Activated naive CD4-positive, alpha-beta T cell treated with anti-CD3 and anti-CD28 coated beads for 36 hours (primary cell): ENCODE measurements around the gene UBE2L3. TPM values are rescaled to one million over a fixed set of nuclear protein-coding genes. Genes with fewer than 3 reads are reported as not detected.

Source experiments
- CTCF ChIA-PET: fragments of 350-600 bp; sonication (Branson Sonifier 250); formaldehyde crosslinking; loops from one replicate; lab custom pipeline; 2021; ENCODE audit warnings: antibody characterized with exemption; lab: Charles Lee
- DNase-seq: peaks from one replicate; pipeline ENCODE4 v3.0.0-alpha.2; 2020
- H3K27ac Mint-ChIP-seq: one replicate; pipeline ENCODE4 v1.8.0; 2021; ENCODE audit warnings: mild to moderate bottlenecking, mixed read lengths
- H3K27me3 Mint-ChIP-seq: one replicate; pipeline ENCODE4 v1.8.0; 2021; ENCODE audit warnings: low read depth, mixed read lengths
- H3K36me3 Mint-ChIP-seq: one replicate; pipeline ENCODE4 v1.8.0; 2021; ENCODE audit warnings: low read depth, mixed read lengths
- H3K4me1 Mint-ChIP-seq: one replicate; pipeline ENCODE4 v1.8.0; 2021; ENCODE audit warnings: low read depth, mixed read lengths
- H3K4me3 Mint-ChIP-seq: one replicate; pipeline ENCODE4 v1.8.0; 2021; ENCODE audit warnings: mild to moderate bottlenecking, moderate library complexity, mixed read lengths
- H3K9me3 Mint-ChIP-seq: one replicate; pipeline ENCODE4 v1.8.0; 2021; ENCODE audit warnings: mixed read lengths
- intact Hi-C: fragments of 100-400 bp; cut with micrococcal nuclease; formaldehyde crosslinking; loops from one replicate; pipeline ENCODE4 v1.15.1; 2023
- total RNA-seq, 2 experiments: library from RNA; stranded (reverse); gene quantifications; one replicate each; pipeline ENCODE4 v1.2.3, GENCODE V29; 2021

The UBE2L3 gene
- total RNA-seq, 2 experiments from 2014 or later, result 49.1 to 50.1 TPM

DNA sequence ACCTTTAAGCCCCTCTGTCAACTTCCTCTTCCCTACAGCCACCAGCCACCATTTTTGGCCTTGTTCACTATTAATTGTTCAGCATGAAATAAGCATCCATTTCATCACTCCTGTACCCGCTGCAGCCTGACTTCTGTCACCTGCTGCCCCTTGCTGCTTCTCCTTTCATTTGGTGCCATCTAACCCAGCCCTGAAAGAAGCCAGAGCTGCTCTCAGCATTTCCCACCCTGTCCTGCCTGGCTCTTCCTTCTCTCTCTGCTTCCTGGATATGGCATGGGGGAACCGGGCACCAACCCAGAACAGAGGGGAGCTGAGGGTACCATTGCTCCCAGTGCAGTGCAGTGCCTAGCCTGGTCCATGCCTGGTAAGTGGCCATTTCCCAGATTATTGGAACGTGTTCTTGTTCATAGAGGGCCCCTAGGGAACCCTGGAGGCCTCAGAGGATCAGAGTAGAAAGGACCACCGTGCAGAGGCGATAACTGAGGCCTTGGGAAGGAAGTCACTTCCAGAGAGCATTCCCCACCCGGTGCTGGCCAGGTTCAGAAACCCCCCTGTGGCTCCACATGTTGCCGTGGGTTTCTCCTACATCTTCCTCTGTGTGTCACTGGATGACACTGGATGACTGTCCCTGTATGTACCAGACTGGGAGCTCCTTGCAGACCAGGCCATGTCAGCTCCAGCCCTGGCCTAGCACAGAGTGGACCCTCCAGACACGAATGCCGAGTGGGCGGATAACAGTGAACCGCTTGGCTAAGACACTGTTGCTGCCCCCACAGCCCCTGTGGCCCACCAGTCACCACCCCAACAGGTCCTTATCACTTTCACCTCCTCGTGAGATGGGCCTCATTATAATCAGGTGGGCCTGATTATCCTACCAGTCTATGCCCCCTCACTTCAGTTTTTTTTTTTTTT lies 57.6 kb downstream of the UBE2L3 start:
- intact Hi-C loops, result no loop called here
- no peak overlapping the region for H3K4me3 Mint-ChIP-seq
- no peaks in the 10 kb centered on the region for H3K27me3 Mint-ChIP-seq
- H3K9me3 Mint-ChIP-seq, result no peaks in the 10 kb centered on the region
- H3K4me1 Mint-ChIP-seq, result peaks cover 29% of the 10 kb centered on the region
- DNase-seq, result no peak
- CTCF ChIA-PET, result interaction anchor here (0.6 to 13.9 kb wide), 5 partner anchors 13 to 67 kb away, joined by 3 to 208 read pairs (median 3); partner anchors contain the start of gene SDF2L1
- peaks cover 20% of the 10 kb centered on the region for H3K36me3 Mint-ChIP-seq
- H3K27ac Mint-ChIP-seq, result peak overlapping the region; percentile 82

DNA sequence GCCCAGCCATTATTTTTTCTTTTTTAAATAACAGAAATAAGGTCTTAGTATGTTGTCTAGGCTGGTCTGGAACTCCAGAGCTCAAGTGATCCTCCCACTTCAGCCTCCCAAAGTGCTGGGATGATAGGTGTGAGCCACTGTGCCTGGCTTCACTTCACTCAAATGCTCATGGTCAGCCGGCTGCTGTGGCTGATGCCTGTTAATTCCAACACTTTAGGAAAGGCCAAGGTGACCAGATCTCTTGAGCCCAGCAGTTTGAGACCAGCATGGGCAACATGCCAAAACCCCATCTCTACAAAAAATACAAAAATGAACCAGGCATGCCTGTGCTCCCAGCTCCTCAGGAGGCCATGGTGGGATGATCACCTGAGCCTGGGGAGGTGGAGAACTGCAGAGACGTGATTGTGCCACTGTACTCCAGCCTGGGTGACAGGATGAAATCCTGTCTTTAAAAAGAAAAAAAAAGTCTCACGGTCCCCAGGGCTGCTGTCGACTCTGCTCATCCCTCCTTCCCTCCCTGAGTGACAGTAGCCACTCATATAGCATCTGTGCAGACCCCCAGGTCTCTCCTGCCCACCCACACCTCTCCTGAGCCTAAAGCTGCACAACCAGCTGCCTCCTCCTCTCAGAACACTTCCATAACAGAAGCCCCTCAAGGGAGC lies 58.7 kb downstream of the UBE2L3 start:
- Mint-ChIP-seq H3K9me3 (no peaks in the 10 kb centered on the region), H3K4me1 (peaks cover 35% of the 10 kb centered on the region), H3K27me3 (no peaks in the 10 kb centered on the region), H3K4me3 (no peak overlapping the region), H3K36me3 (peaks cover 20% of the 10 kb centered on the region), H3K27ac (peak overlapping the region; percentile 75)
- CTCF ChIA-PET, result interaction anchor here (13.9 kb wide), 1 partner anchor 18 kb away, joined by 208 read pairs; the partner anchor contains the start of gene SDF2L1
- no peak for DNase-seq
- intact Hi-C loops, result no loop called here

DNA sequence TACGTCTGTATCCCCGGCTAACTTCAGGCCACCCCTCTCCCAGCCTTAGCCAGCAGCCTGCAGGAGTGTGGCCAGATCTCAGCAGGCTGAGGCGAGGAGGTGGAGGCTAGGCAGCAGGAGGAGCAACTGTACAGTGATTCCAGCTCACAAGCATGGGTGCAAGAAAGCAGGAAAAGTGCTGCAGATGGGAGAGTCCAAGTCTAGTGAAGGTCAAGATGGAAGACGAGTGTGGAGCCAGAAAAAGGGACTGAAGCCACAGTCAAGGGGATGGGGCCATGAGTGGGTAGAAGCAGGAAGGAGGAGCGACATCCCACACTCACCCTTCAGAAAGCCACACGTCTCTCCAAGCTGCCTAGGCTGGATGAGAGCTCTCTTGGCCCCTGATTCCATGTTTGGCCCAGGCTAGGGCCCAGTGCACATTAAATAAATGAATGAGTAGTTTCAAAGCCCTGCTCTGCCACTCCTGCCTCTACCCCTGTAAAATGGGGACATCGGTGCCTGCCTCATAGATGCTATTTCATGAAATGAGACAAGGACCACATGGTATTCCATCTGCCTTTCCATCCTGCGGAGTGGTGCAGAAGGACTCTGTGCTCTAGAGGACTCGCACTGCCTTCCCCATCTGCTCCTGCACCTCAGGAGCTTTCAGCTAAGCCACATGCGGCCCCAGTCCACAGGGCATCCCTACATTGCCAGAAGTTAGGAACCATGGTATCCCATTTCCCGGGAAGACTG lies 59.4 kb downstream of the UBE2L3 start:
- Mint-ChIP-seq H3K9me3 (no peaks in the 10 kb centered on the region), H3K4me1 (peaks cover 35% of the 10 kb centered on the region), H3K4me3 (peak overlapping the region; percentile 32), H3K36me3 (peaks cover 20% of the 10 kb centered on the region), H3K27ac (peak overlapping the region; percentile 75), H3K27me3 (no peaks in the 10 kb centered on the region)
- intact Hi-C loops, result no loop called here
- CTCF ChIA-PET, result interaction anchor here (13.9 kb wide), 1 partner anchor 17 kb away, joined by 208 read pairs; the partner anchor contains the start of gene SDF2L1
- no peak for DNase-seq

DNA sequence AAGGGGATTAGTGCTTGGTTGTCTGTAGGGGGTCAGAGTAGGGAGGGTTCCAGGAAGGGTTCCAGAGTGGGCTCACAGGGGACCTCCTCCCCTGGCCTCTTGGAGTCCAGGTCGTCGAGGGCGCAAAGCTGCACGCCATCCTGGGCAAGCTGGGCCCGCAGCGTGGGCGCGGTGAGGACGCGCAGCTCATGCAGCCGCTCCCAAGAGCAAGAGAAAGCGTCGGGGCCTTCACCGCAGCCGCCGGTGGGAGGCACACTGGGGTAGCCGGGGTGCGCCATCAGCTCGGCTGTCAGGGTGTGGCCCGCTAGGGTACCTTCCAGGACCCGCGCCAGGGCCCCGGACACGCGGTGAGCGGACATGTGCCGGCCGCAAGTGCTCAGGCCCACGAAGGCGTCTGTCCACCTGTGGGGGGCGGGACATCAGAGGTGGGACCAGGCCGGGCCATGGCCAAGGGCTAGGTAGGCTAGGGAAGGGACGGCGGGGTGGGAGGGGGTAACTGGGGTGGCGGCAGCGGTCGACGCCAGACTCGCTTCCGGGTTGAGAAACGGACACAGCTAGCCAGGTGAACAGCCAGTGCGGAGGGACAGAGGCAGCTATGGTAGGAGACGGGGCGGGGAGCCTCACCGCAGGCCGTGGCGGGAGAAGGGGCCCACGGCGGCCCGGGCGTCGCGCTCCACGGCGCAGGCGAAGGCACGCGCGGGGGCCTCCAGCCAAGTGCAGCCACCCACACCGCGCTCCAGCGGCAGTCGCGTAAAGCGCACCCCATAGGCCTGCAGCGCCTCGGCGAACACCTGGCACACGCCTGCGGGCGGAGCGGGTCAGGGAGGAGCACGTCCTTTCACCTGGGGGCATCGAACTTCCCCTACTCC lies 61.1 kb downstream of the UBE2L3 start:
- Mint-ChIP-seq H3K27me3 (no peaks in the 10 kb centered on the region), H3K9me3 (no peaks in the 10 kb centered on the region), H3K27ac (peak overlapping the region; percentile 92), H3K4me3 (peak overlapping the region; percentile 86), H3K36me3 (peaks cover 20% of the 10 kb centered on the region), H3K4me1 (peaks cover 35% of the 10 kb centered on the region)
- intact Hi-C loops, result loop anchor here (1.0 kb wide), 2 partner anchors 24 to 61 kb away; partner anchors contain the start of gene UBE2L3
- DNase-seq, result no peak
- CTCF ChIA-PET, result interaction anchor here (0.9 to 13.9 kb wide), 13 partner anchors 8 to 143 kb away, joined by 3 to 208 read pairs (median 5); partner anchors contain the start of gene SDF2L1

DNA sequence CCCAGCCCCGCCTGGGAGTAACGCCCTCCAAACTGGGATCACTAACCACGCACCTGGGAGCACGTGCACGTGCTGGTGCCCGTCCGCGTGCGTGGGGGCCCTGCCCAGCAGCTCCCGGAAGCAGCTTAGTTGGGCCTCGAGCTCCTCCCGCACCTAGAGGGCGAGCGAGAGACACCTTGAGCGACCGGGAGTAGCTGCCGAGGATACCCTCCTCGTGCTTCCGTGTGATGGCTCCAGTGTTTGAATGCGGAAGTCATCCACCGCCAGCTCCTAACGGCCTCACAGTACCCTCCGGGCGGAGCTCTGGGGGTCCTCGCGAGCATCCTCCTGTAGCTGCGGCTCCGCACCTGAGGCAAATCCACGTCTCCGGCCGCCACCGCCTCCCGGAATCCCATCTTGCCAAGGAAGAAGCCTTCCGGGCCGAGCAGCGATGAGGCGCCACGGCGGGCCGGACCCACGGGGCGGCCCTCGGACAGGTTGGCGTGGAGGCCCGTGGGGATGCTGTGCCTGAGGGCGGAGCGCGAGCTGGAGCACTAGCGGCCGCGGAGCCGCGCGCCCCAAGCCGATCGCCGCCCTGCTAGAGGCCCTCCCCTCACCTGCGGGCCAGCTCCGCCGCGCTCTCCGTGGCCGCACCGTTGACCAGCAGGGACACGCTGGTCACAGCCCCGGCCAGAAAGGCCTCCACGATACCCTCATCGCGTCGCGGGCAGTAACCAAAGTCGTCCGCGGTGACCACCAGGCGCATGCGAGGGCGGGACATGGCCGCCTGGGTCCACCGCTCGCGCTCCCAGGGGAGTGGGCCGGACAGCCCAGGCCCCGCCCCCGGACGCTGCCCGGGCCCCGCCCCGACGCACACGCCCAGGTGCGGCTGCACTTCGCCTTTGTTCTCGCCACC lies 62.0 kb downstream of the UBE2L3 start, which contains the start of gene YDJC:
YDJC (minus strand) TSS at position 768 of the 895 bp plus-strand sequence; CDS start at position 760, 8 bp downstream.
- Mint-ChIP-seq H3K4me3 (peak within 1 kb of the TSS; percentile 86), H3K27me3 (no peaks in the 10 kb centered on the region), H3K9me3 (no peaks in the 10 kb centered on the region), H3K4me1 (peaks cover 35% of the 10 kb centered on the region), H3K27ac (peak within 1 kb of the TSS; percentile 92), H3K36me3 (peaks cover 20% of the 10 kb centered on the region)
- CTCF ChIA-PET, result interaction anchor here (0.7 to 13.9 kb wide), 13 partner anchors 9 to 142 kb away, joined by 3 to 208 read pairs (median 3); partner anchors contain the start of gene SDF2L1
- intact Hi-C loops, result loop anchor here (1.0 to 2.0 kb wide), 4 partner anchors 23 to 238 kb away; partner anchors contain the start of genes MAPK1, PPIL2 and UBE2L3
- peak; percentile 97 for DNase-seq

- H3K9me3 Mint-ChIP-seq, result no peaks in the 10 kb centered on the region
- H3K4me3 Mint-ChIP-seq, result no peak overlapping the region
- H3K36me3 Mint-ChIP-seq, result peaks cover 20% of the 10 kb centered on the region
- CTCF ChIA-PET, result interaction anchor here (13.9 kb wide), 1 partner anchor 13 kb away, joined by 208 read pairs; the partner anchor contains the start of gene SDF2L1
- DNase-seq, result no peak
- intact Hi-C loops, result loop anchor here (2.0 kb wide), 1 partner anchor 36 kb away; the partner anchor contains the start of gene PPIL2
- peaks cover 29% of the 10 kb centered on the region for H3K4me1 Mint-ChIP-seq
- no peak overlapping the region for H3K27ac Mint-ChIP-seq
- no peaks in the 10 kb centered on the region for H3K27me3 Mint-ChIP-seq
Measured at GRCh38 chr22:21631025-21631424, 63.5 kb downstream of the UBE2L3 start.

DNA sequence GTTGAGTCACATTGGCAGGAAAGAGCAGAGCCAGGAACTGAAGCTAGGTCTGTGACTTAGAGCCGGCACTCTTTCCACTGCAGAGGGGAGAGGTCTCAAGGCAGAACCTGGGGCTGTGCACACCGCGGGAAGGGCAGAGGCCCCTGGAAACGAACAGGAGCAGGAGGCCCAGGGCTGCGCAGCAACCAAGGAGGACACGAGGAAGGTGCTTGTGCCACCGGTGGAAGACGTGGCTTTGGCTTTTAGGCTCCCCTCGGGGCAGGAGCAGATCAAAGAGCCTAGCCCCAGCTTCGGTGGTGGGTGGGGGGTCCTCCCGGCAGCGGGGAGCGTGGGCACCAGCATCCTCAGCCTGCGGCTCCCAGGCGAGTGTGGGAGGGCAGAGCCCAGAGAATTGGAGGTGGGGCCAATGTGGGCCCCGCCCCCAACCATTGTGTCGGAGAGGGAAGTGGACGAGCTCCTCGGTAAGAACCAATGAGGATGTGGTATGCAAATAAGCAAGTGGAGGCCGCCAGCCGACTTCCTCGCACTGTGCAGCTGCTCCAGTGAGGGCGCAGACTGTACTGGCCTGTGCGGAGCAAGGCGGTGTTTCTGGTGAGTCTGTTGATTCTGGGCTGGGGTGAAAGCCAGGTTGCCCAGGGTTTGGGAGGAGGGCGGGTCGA lies 64.9 kb downstream of the UBE2L3 start, which contains the start of gene CCDC116:
CCDC116 (plus strand) TSS at position 524 of the 659 bp plus-strand sequence. CDS start 422 bp downstream, outside the sequence.
- Mint-ChIP-seq H3K4me3 (no peak within 1 kb of the TSS), H3K27me3 (no peaks in the 10 kb centered on the region), H3K4me1 (peaks cover 18% of the 10 kb centered on the region), H3K36me3 (peaks cover 12% of the 10 kb centered on the region), H3K27ac (no peak within 1 kb of the TSS), H3K9me3 (no peaks in the 10 kb centered on the region)
- peak; percentile 24 for DNase-seq
- intact Hi-C loops, result no loop called here
- CTCF ChIA-PET, result interaction anchor here (13.9 kb wide), 1 partner anchor 12 kb away, joined by 208 read pairs; the partner anchor contains the start of gene SDF2L1

- H3K9me3 Mint-ChIP-seq, result no peaks in the 10 kb centered on the region
- H3K4me1 Mint-ChIP-seq, result peaks cover 12% of the 10 kb centered on the region
- no peak for DNase-seq
- peaks cover 7% of the 10 kb centered on the region for H3K36me3 Mint-ChIP-seq
- intact Hi-C loops, result no loop called here
- H3K4me3 Mint-ChIP-seq, result no peak overlapping the region
- H3K27ac Mint-ChIP-seq, result no peak overlapping the region
- CTCF ChIA-PET, result interaction anchor here (13.9 kb wide), 1 partner anchor 11 kb away, joined by 208 read pairs; the partner anchor contains the start of gene SDF2L1
- H3K27me3 Mint-ChIP-seq, result no peaks in the 10 kb centered on the region
Measured at GRCh38 chr22:21632931-21633330, 65.4 kb downstream of the UBE2L3 start.

- Mint-ChIP-seq H3K27ac (no peak overlapping the region), H3K27me3 (no peaks in the 10 kb centered on the region), H3K36me3 (peaks cover 2% of the 10 kb centered on the region), H3K4me1 (peaks cover 8% of the 10 kb centered on the region), H3K4me3 (no peak overlapping the region), H3K9me3 (no peaks in the 10 kb centered on the region)
- intact Hi-C loops, result no loop called here
- DNase-seq, result no peak
- CTCF ChIA-PET, result interaction anchor here (0.5 to 13.9 kb wide), 2 partner anchors 11 to 674 kb away, joined by 5 to 208 read pairs; partner anchors contain the start of gene SDF2L1
Measured at GRCh38 chr22:21633481-21633880, 66.0 kb downstream of the UBE2L3 start.
